NT2/D1 (cell line): ENCODE measurements around the gene SARNP.

ENCODE experiments used
- SUZ12 ChIP-seq: IDR thresholded peaks from 2 replicates; pipeline ENCODE4 v1.6.1; 2011; ENCODE audit not compliant: insufficient read length, insufficient read depth; ENCODE audit errors: extremely low read depth
- YY1 ChIP-seq: IDR thresholded peaks from 2 replicates; pipeline ENCODE4 v1.6.1; 2011; ENCODE audit not compliant: insufficient read length, insufficient read depth
- ZNF274 ChIP-seq: IDR thresholded peaks from 2 replicates; pipeline ENCODE4 v1.6.1; 2011; ENCODE audit warnings: mild to moderate bottlenecking, low read depth, low read length

DNA sequence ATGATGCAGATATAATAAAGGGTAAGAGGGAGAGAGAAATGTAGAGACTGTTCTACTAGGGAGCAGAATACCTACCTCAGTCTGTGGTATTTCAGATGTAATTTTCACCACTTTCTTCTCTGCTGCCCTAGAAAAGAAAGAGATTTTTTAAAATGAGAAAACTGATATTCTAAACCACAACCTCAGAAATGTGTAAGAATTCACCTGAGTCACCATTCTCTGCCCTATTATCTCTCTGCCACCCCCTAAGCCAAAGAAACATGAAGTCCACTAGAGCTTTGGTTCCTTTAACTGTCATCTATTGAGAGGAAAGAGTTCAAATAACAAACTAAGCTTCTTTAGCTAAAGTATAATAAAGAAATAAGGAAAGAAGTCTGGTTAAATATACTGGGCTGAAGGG, 21.6 kb downstream of the SARNP start:
- no peak for TF ChIP-seq ZNF274
- no peak for TF ChIP-seq YY1
- no peak for TF ChIP-seq SUZ12
